ENCODE measurements around the gene PMS1. TPM values are rescaled to one million over a fixed set of nuclear protein-coding genes. Genes with fewer than 3 reads are reported as not detected.

The PMS1 gene
- total RNA-seq, 1 experiment from 2014 or later, result 50.9 TPM

- Mint-ChIP-seq H3K27me3 (ENCODE audit: insufficient read depth, unreplicated experiment) (no peaks in the 10 kb centered on the region), H3K9me3 (ENCODE audit: unreplicated experiment) (no peaks in the 10 kb centered on the region), H3K4me3 (ENCODE audit: unreplicated experiment) (no peak overlapping the region), H3K27ac (ENCODE audit: low read depth, unreplicated experiment) (no peak overlapping the region), H3K36me3 (ENCODE audit: insufficient read depth, unreplicated experiment) (peaks cover 17% of the 10 kb centered on the region), H3K4me1 (ENCODE audit: insufficient read depth, unreplicated experiment) (peaks cover 31% of the 10 kb centered on the region)
- intact Hi-C loops (cut with micrococcal nuclease), result no loop called here
- POLR2A ChIA-PET, result interaction anchor here (0.9 to 1.2 kb wide), 4 partner anchors 9 to 208 kb away, joined by 3 to 4 read pairs (median 4); partner anchors contain the start of genes ORMDL1 and PMS1
- CTCF ChIA-PET, result interaction anchor here (0.6 to 2.0 kb wide), 4 partner anchors 39 to 269 kb away, joined by 3 to 7 read pairs (median 4); partner anchors contain the start of gene ASNSD1
- peak; percentile 13 for DNase-seq (ENCODE audit: unreplicated experiment)
- TF ChIP-seq CTCF (IDR thresholded peaks at IDR 0.05; ENCODE audit: unreplicated experiment), result no peak
- BruUV-seq (replicated peaks), result no TSS peak
These were observed 18.2 kb downstream of the PMS1 start for GRCh38 chr2:189802396-189802912.

GRCh38 chr2:189803431-189803830, 19.2 kb downstream of the PMS1 start:
- no peaks in the 10 kb centered on the region for H3K9me3 Mint-ChIP-seq (ENCODE audit: unreplicated experiment)
- H3K4me3 Mint-ChIP-seq (ENCODE audit: unreplicated experiment), result no peak overlapping the region
- no peak for TF ChIP-seq CTCF (IDR thresholded peaks at IDR 0.05; ENCODE audit: unreplicated experiment)
- no TSS peak for BruUV-seq (replicated peaks)
- no peak overlapping the region for H3K27ac Mint-ChIP-seq (ENCODE audit: low read depth, unreplicated experiment)
- intact Hi-C loops (cut with micrococcal nuclease), result no loop called here
- ChIA-PET CTCF (interaction anchor here (2.0 kb wide), 1 partner anchor 268 kb away, joined by 7 read pairs; no protein-coding TSS in a partner anchor), POLR2A (no interaction called here)
- DNase-seq (ENCODE audit: unreplicated experiment), result no peak
- H3K36me3 Mint-ChIP-seq (ENCODE audit: insufficient read depth, unreplicated experiment), result peaks cover 11% of the 10 kb centered on the region
- no peaks in the 10 kb centered on the region for H3K27me3 Mint-ChIP-seq (ENCODE audit: insufficient read depth, unreplicated experiment)
- peaks cover 26% of the 10 kb centered on the region for H3K4me1 Mint-ChIP-seq (ENCODE audit: insufficient read depth, unreplicated experiment)

- H3K4me1 Mint-ChIP-seq (ENCODE audit: insufficient read depth, unreplicated experiment), result peaks cover 6% of the 10 kb centered on the region
- no peak overlapping the region for H3K27ac Mint-ChIP-seq (ENCODE audit: low read depth, unreplicated experiment)
- CTCF ChIA-PET, result interaction anchor here (0.6 to 1.6 kb wide), 2 partner anchors 13 to 676 kb away, joined by 3 read pairs; no protein-coding TSS in a partner anchor
- peaks cover 60% of the 10 kb centered on the region for H3K36me3 Mint-ChIP-seq (ENCODE audit: insufficient read depth, unreplicated experiment)
- no peak for DNase-seq (ENCODE audit: unreplicated experiment)
- intact Hi-C loops (cut with micrococcal nuclease), result no loop called here
- TF ChIP-seq CTCF (IDR thresholded peaks at IDR 0.05; ENCODE audit: unreplicated experiment), result no peak
- H3K4me3 Mint-ChIP-seq (ENCODE audit: unreplicated experiment), result no peak overlapping the region
- POLR2A ChIA-PET, result no interaction called here
- BruUV-seq (replicated peaks), result no TSS peak
- H3K27me3 Mint-ChIP-seq (ENCODE audit: insufficient read depth, unreplicated experiment), result no peaks in the 10 kb centered on the region
- H3K9me3 Mint-ChIP-seq (ENCODE audit: unreplicated experiment), result no peaks in the 10 kb centered on the region
These were observed 34.2 kb downstream of the PMS1 start for GRCh38 chr2:189818249-189819038.

GRCh38 chr2:189819297-189819704, 35.1 kb downstream of the PMS1 start:
- peaks cover 6% of the 10 kb centered on the region for H3K4me1 Mint-ChIP-seq (ENCODE audit: insufficient read depth, unreplicated experiment)
- POLR2A ChIA-PET, result no interaction called here
- BruUV-seq (replicated peaks), result no TSS peak
- intact Hi-C loops (cut with micrococcal nuclease), result no loop called here
- DNase-seq (ENCODE audit: unreplicated experiment), result no peak
- no peaks in the 10 kb centered on the region for H3K27me3 Mint-ChIP-seq (ENCODE audit: insufficient read depth, unreplicated experiment)
- CTCF ChIA-PET, result interaction anchor here (1.6 kb wide), 1 partner anchor 12 kb away, joined by 3 read pairs; no protein-coding TSS in a partner anchor
- no peak overlapping the region for H3K27ac Mint-ChIP-seq (ENCODE audit: low read depth, unreplicated experiment)
- H3K9me3 Mint-ChIP-seq (ENCODE audit: unreplicated experiment), result no peaks in the 10 kb centered on the region
- H3K4me3 Mint-ChIP-seq (ENCODE audit: unreplicated experiment), result no peak overlapping the region
- no peak for TF ChIP-seq CTCF (IDR thresholded peaks at IDR 0.05; ENCODE audit: unreplicated experiment)
- H3K36me3 Mint-ChIP-seq (ENCODE audit: insufficient read depth, unreplicated experiment), result peaks cover 54% of the 10 kb centered on the region
